A172 (cell line): Measurements from ENCODE around the gene TNF. TPM values are rescaled to one million over a fixed set of nuclear protein-coding genes. Genes with fewer than 3 reads are reported as not detected.

Experiments
- DNase-seq: peaks from one replicate; pipeline ENCODE4 v3.0.0-alpha.2; 2015; ENCODE audit warnings: low spot score
- total RNA-seq: library from RNA; depleted of rRNA; stranded (reverse); fragments of >200 nt; shearing (Covaris generic); gene quantifications from 2 replicates; pipeline ENCODE4 v1.2.3, GENCODE V29; 2014

The TNF gene
- total RNA-seq, 1 experiment from 2014 or later = not detected

DNA sequence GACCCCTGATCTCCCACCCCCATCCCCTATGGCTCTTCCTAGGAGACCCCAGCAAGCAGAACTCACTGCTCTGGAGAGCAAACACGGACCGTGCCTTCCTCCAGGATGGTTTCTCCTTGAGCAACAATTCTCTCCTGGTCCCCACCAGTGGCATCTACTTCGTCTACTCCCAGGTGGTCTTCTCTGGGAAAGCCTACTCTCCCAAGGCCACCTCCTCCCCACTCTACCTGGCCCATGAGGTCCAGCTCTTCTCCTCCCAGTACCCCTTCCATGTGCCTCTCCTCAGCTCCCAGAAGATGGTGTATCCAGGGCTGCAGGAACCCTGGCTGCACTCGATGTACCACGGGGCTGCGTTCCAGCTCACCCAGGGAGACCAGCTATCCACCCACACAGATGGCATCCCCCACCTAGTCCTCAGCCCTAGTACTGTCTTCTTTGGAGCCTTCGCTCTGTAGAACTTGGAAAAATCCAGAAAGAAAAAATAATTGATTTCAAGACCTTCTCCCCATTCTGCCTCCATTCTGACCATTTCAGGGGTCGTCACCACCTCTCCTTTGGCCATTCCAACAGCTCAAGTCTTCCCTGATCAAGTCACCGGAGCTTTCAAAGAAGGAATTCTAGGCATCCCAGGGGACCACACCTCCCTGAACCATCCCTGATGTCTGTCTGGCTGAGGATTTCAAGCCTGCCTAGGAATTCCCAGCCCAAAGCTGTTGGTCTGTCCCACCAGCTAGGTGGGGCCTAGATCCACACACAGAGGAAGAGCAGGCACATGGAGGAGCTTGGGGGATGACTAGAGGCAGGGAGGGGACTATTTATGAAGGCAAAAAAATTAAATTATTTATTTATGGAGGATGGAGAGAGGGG is 1.9 kb upstream of the TNF start:
- DNase-seq = no peak

- no peak for DNase-seq
These were observed 981 bp upstream of the TNF start for GRCh38 chr6:31574106-31575061.

DNA sequence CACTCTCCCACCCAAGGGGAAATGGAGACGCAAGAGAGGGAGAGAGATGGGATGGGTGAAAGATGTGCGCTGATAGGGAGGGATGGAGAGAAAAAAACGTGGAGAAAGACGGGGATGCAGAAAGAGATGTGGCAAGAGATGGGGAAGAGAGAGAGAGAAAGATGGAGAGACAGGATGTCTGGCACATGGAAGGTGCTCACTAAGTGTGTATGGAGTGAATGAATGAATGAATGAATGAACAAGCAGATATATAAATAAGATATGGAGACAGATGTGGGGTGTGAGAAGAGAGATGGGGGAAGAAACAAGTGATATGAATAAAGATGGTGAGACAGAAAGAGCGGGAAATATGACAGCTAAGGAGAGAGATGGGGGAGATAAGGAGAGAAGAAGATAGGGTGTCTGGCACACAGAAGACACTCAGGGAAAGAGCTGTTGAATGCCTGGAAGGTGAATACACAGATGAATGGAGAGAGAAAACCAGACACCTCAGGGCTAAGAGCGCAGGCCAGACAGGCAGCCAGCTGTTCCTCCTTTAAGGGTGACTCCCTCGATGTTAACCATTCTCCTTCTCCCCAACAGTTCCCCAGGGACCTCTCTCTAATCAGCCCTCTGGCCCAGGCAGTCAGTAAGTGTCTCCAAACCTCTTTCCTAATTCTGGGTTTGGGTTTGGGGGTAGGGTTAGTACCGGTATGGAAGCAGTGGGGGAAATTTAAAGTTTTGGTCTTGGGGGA is 754 bp downstream of the TNF start:
- DNase-seq = no peak

- DNase-seq = no peak
These were observed 1.7 kb downstream of the TNF start for GRCh38 chr6:31576897-31577578.

- no peak for DNase-seq
These were observed 2.2 kb downstream of the TNF start for GRCh38 chr6:31577579-31577966.

GRCh38 chr6:31578184-31579118 is 3.1 kb downstream of the TNF start:
- DNase-seq = peak; percentile 11

DNA sequence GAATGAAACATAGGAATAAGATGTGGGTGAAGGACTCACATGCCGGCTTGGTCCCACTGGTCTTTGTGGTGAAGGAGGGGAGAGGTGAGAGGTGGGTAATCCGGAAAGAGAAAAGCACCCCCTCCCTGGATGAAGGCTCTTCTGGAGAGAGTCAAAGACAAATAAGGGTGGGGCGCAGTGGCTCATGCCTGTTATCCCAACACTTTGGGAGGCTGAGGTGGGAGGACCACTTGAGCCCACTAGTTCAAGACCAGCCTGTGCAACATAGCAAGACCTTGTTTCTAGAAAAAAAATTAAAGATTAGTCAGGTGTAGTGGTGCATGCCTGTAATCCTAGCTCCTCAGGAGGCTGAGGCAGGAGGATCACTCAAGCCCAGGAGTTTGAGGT is 3.7 kb downstream of the TNF start:
- DNase-seq = no peak

GRCh38 chr6:31579546-31580437 is 4.4 kb downstream of the TNF start:
- no peak for DNase-seq

DNA sequence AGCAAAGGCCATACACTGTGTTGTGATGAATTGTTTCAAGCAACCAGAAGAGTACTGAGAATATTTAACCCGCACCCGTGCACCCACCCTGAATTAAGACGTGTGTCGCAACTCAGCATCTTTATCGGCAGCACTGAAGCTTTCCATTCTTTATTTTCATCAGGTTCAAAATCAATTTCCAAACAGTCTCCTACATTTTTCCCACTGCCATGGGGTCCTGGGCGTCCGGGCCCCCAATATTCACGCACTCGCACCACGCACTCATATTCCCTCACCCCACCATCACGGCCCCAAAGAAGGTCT is 5.0 kb downstream of the TNF start:
- DNase-seq = no peak

- peak; percentile 48 for DNase-seq
These were observed 5.6 kb downstream of the TNF start for GRCh38 chr6:31580807-31581433.

DNA sequence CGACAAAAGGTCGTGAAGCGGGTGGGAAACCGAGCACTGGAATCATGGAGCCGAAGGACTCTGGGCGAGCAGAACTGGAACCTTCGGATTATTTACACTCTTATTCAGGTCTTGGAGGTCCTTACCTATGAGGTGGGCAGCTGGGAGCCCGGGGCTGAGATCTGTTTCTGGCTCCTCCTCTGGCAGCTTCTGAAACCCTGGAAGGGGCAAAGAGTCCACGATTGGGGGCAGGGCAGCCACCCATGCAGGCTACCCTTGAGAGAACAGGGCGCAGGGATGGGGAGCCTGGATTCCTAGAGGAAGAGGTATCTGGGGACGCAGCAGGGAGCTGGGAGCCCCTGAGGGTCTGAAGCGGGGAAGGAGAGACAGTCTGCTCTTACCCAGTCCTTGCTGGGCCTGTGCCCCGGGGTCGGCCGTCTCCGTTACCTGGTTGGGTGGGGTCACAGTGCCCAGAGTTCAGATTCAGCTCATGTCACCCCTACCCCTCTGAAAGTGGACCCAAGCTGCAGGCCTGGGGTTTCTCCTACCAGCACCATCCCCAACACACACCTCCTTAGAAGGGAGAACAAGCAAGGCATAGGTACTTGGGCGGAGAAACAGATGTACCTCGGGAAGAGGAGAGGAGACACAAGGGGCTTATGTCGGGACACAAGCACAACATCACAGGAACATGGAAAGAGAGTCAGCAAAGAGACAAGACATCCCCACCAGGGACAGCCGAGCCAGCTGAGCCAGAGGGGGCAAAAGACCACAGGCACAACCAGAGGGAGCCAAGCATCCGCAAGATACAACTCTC is 6.3 kb downstream of the TNF start:
- no peak for DNase-seq

GRCh38 chr6:31582230-31582643 is 6.9 kb downstream of the TNF start, which contains the start of gene LTB:
Gene LTB (minus strand): TSS chr6:31582424. CDS start chr6:31582417, 7 bp downstream.
- no peak for DNase-seq

DNA sequence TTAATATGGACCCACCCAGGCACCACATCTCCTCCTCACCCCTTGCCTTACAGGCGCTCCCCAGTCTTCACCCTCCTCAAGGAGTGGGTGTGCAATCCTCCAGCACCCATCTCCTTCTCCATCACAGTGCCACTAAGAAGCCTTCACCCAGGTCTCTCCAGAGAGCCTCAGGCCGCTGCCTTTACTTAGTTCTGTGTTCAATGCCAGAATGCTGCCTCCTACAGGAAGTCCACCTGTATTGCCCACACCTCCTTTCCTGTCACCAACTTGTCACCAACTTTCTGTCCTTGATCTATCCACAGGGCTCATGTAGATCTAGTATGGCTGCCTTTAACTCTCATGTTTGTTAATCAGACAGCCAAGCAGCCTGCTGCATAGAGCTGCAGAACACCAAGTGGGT is 10.1 kb downstream of the TNF start:
- DNase-seq = peak; percentile 7

DNA sequence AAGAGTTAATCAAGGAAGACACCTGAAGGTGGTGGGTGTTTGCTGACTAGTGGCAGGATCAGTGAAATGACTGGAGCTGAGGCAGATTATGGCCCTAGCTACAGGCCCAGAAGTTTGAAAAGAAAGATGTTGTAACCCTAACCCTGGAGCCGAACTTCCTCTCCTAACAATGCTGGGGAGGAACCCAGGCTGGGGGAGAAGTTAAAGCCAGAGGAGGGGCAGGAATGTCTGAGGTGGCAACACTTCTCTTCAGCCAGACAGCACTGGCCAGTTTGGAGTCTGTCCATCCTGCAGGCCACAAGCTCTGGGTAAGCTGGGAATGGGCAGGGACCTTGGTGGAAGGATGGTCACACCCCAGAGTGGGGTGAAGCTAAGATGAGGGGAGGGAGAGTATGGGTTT is 10.6 kb downstream of the TNF start, which contains the start of gene LST1:
TSS of gene LST1 (plus strand) at position 270 of the 400 bp plus-strand sequence. CDS start 1,023 bp downstream, outside the sequence.
- DNase-seq = no peak

GRCh38 chr6:31586599-31587281 is 11.4 kb downstream of the TNF start:
- DNase-seq = no peak

DNA sequence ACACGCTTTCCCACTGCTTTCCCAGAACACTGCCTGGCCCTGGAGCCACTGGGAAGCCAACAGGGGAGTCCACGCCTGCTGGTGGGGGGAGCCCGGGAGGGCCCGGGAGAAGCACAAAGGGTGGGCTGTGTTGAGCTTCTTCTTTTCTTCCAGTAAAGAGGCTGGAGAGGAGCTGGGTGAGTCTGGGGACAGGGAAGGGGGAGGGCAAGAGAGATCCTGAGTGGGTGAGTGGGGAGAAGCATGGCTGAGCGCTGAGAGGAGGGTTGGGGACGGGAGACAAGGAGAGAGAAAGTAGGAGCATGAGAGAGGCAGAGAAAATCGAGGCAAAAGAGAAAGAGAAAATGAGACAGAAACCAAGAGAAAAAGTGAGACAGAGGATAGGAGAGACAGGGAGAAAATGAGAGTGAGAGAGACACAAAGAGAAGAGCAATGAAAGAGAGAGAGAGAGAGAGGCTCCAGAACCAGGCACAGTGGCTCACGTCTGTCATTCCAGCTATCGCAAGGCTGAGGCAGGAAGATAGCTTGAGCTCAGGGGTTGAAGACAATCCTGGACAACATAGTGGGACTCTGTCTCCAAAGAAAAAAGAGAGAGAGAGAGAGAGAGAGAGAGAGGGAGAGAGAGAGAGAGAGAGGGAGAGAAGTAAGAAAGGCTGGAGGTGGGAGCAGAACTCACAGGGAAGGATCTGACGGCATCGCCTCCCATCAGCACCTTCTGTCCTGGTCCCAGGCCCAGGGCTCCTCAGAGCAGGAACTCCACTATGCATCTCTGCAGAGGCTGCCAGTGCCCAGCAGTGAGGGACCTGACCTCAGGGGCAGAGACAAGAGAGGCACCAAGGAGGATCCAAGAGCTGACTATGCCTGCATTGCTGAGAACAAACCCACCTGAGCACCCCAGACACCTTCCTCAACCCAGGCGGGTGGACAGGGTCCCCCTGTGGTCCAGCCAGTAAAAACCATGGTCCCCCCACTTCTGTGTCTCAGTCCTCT is 12.7 kb downstream of the TNF start:
- DNase-seq = no peak
